ENCODE results near the gene NUDT15. TPM values are rescaled to one million over a fixed set of nuclear protein-coding genes. Genes with fewer than 3 reads are reported as not detected.

Gene NUDT15
- total RNA-seq, 2 experiments from 2014 or later: 17.8 to 26.8 TPM

GRCh38 chr13:48078251-48078656 is 40.7 kb downstream of the NUDT15 start:
- DNase-seq (ENCODE audit: low spot score): peak; percentile 83
- H3K9me3 ChIP-seq (ENCODE audit: low read length): peaks cover 5% of the 10 kb centered on the region; the same call in 1 of the 2 replicates
- TF ChIP-seq EZH2phosphoT487 (IDR thresholded peaks at IDR 0.05; ENCODE audit: borderline replicate concordance, low read depth, low read length) (no peak), CTCF (conservative IDR thresholded peaks at IDR 0.05; ENCODE audit: low read length) (peak; percentile 83)
- peaks cover 10% of the 10 kb centered on the region for H3K4me1 ChIP-seq (ENCODE audit: insufficient read depth, low read length, poor library complexity, severe bottlenecking)
- intact Hi-C loops (cut with micrococcal nuclease; ENCODE audit: unreplicated experiment): no loop called here
- peaks cover 11% of the 10 kb centered on the region; the same call in 1 of the 2 replicates for H3K79me2 ChIP-seq (ENCODE audit: insufficient read depth, low read depth, low read length)
- H3K27ac ChIP-seq (ENCODE audit: low read depth, low read length, poor library complexity, severe bottlenecking): peak overlapping the region; percentile 48
- no peaks in the 10 kb centered on the region for H3K9me2 ChIP-seq (ENCODE audit: insufficient read depth, low read length)
- no peak overlapping the region; the same call in 1 of the 2 replicates for H3K4me2 ChIP-seq (ENCODE audit: low read length)
- no peak overlapping the region for H3K4me3 ChIP-seq (ENCODE audit: low read depth, low read length, poor library complexity, severe bottlenecking)
- BruUV-seq (replicated peaks): no TSS peak
- CTCF ChIA-PET (ENCODE audit: unreplicated experiment): interaction anchor here (0.8 to 1.3 kb wide), 3 partner anchors 16 to 154 kb away, joined by 3 to 6 read pairs (median 3); partner anchors contain the start of genes ITM2B and MED4
- no peaks in the 10 kb centered on the region for H4K20me1 ChIP-seq (ENCODE audit: insufficient read depth, low read length)
- POLR2A ChIA-PET: interaction anchor here (0.7 to 1.8 kb wide), 6 partner anchors 10 to 224 kb away, joined by 3 to 9 read pairs (median 3); no protein-coding TSS in a partner anchor
- no peak overlapping the region for H2AFZ ChIP-seq (ENCODE audit: low read length)
- peaks cover 96% of the 10 kb centered on the region for H3K36me3 ChIP-seq (ENCODE audit: insufficient read depth, low read length)

GRCh38 chr13:48081739-48082138 is 44.2 kb downstream of the NUDT15 start:
- CTCF ChIA-PET (ENCODE audit: unreplicated experiment): no interaction called here
- H2AFZ ChIP-seq (ENCODE audit: low read length): no peak overlapping the region
- H3K9me2 ChIP-seq (ENCODE audit: insufficient read depth, low read length): no peaks in the 10 kb centered on the region
- no peak overlapping the region for H3K4me3 ChIP-seq (ENCODE audit: low read depth, low read length, poor library complexity, severe bottlenecking)
- no TSS peak for BruUV-seq (replicated peaks)
- no peak for DNase-seq (ENCODE audit: low spot score)
- H3K36me3 ChIP-seq (ENCODE audit: insufficient read depth, low read length): peaks cover 88% of the 10 kb centered on the region
- TF ChIP-seq CTCF (conservative IDR thresholded peaks at IDR 0.05; ENCODE audit: low read length) (no peak), EZH2phosphoT487 (IDR thresholded peaks at IDR 0.05; ENCODE audit: borderline replicate concordance, low read depth, low read length) (no peak)
- POLR2A ChIA-PET: interaction anchor here (0.6 kb wide), 1 partner anchor 169 kb away, joined by 5 read pairs; no protein-coding TSS in a partner anchor
- no peak overlapping the region for H3K27ac ChIP-seq (ENCODE audit: low read depth, low read length, poor library complexity, severe bottlenecking)
- no peaks in the 10 kb centered on the region for H3K9me3 ChIP-seq (ENCODE audit: low read length)
- H4K20me1 ChIP-seq (ENCODE audit: insufficient read depth, low read length): no peaks in the 10 kb centered on the region
- H3K4me2 ChIP-seq (ENCODE audit: low read length): no peak overlapping the region
- intact Hi-C loops (cut with micrococcal nuclease; ENCODE audit: unreplicated experiment): no loop called here
- H3K79me2 ChIP-seq (ENCODE audit: insufficient read depth, low read depth, low read length): peaks cover 16% of the 10 kb centered on the region; the same call in 1 of the 2 replicates
- peaks cover 10% of the 10 kb centered on the region for H3K4me1 ChIP-seq (ENCODE audit: insufficient read depth, low read length, poor library complexity, severe bottlenecking)

GRCh38 chr13:48086272-48086671 is 48.7 kb downstream of the NUDT15 start:
- Histone ChIP-seq H3K36me3 (ENCODE audit: insufficient read depth, low read length) (peaks cover 54% of the 10 kb centered on the region), H3K27ac (ENCODE audit: low read depth, low read length, poor library complexity, severe bottlenecking) (no peak overlapping the region), H3K9me3 (ENCODE audit: low read length) (no peaks in the 10 kb centered on the region), H3K4me1 (ENCODE audit: insufficient read depth, low read length, poor library complexity, severe bottlenecking) (no peaks in the 10 kb centered on the region), H2AFZ (ENCODE audit: low read length) (no peak overlapping the region), H3K4me3 (ENCODE audit: low read depth, low read length, poor library complexity, severe bottlenecking) (no peak overlapping the region), H3K9me2 (ENCODE audit: insufficient read depth, low read length) (no peaks in the 10 kb centered on the region), H3K4me2 (ENCODE audit: low read length) (no peak overlapping the region), H4K20me1 (ENCODE audit: insufficient read depth, low read length) (peaks cover 9% of the 10 kb centered on the region), H3K79me2 (ENCODE audit: insufficient read depth, low read depth, low read length) (peaks cover 43% of the 10 kb centered on the region)
- CTCF ChIA-PET (ENCODE audit: unreplicated experiment): no interaction called here
- POLR2A ChIA-PET: no interaction called here
- intact Hi-C loops (cut with micrococcal nuclease; ENCODE audit: unreplicated experiment): no loop called here
- BruUV-seq (replicated peaks): no TSS peak
- DNase-seq (ENCODE audit: low spot score): no peak
- TF ChIP-seq EZH2phosphoT487 (IDR thresholded peaks at IDR 0.05; ENCODE audit: borderline replicate concordance, low read depth, low read length) (no peak), CTCF (conservative IDR thresholded peaks at IDR 0.05; ENCODE audit: low read length) (no peak)

Measured in OCI-LY7 (cell line).